Muscle of leg (tissue), 11 donors: ENCODE data around the gene MSH6. TPM values are rescaled to one million over a fixed set of nuclear protein-coding genes. Genes with fewer than 3 reads are reported as not detected.

Experiments
- DNase-seq: peaks from one replicate; pipeline ENCODE4 v3.0.0; 2013
- H3K27ac ChIP-seq: one replicate; pipeline ENCODE4 v1.5.1; 2013; ENCODE audit warnings: mild to moderate bottlenecking, low read length, control low read depth
- H3K27me3 ChIP-seq: one replicate; pipeline ENCODE4 v1.6.1; 2013; ENCODE audit warnings: low read length; ENCODE audit not compliant: control insufficient read depth, insufficient read depth
- H3K36me3 ChIP-seq: one replicate; pipeline ENCODE4 v1.6.1; 2013; ENCODE audit warnings: low read length; ENCODE audit not compliant: control insufficient read depth, insufficient read depth
- H3K4me1 ChIP-seq: one replicate; pipeline ENCODE4 v1.6.1; 2013; ENCODE audit warnings: low read length; ENCODE audit not compliant: control insufficient read depth, insufficient read depth
- H3K4me3 ChIP-seq: one replicate; pipeline ENCODE4 v1.5.1; 2013; ENCODE audit warnings: low read length, control low read depth
- H3K9me3 ChIP-seq: replicated peaks from 2 replicates; pipeline ENCODE4 v1.6.1; 2013; ENCODE audit warnings: low read depth, low read length; ENCODE audit not compliant: control insufficient read depth
- WGBS: methylation state at CpG from one replicate; pipeline ENCODE4 v1.1.5; 2013; ENCODE audit warnings: missing lambda C conversion rate; ENCODE audit not compliant: insufficient coverage; 5-methylcytosine and 5-hydroxymethylcytosine counted together
- polyA plus RNA-seq, 8 donors: library from polyadenylated mRNA; unstranded; fragments of 120-200 nt; gene quantifications; one replicate each; pipeline versions ENCODE4 v1.2.1 to v1.2.3, GENCODE V29; 2013; ENCODE audit warnings: inconsistent platforms in 1 of 8, low replicate concordance in 1 of 8; ENCODE audit not compliant: insufficient read length in 8 of 8, insufficient read depth in 1 of 8
- total RNA-seq: library from RNA; stranded (reverse); fragments of 120-200 nt; gene quantifications from one replicate; pipeline ENCODE4 v1.2.4, GENCODE V29; 2013

MSH6 gene
- total and polyA plus RNA-seq, 9 donors, result 28.1 to 53.9 (median 43.9) TPM

GRCh38 chr2:47778698-47779425, 4.1 kb upstream of the MSH6 start:
- Histone ChIP-seq H3K9me3 (no peaks in the 10 kb centered on the region), H3K27ac (no peak overlapping the region), H3K27me3 (no peaks in the 10 kb centered on the region), H3K4me1 (no peaks in the 10 kb centered on the region), H3K4me3 (no peak overlapping the region), H3K36me3 (no peaks in the 10 kb centered on the region)
- 21% methylated on average over 3 of the region's 8 CpGs for WGBS
- no peak for DNase-seq

- Histone ChIP-seq H3K27ac (no peak overlapping the region), H3K36me3 (no peaks in the 10 kb centered on the region), H3K9me3 (no peaks in the 10 kb centered on the region), H3K27me3 (no peaks in the 10 kb centered on the region), H3K4me1 (peaks cover 3% of the 10 kb centered on the region), H3K4me3 (no peak overlapping the region)
- DNase-seq, result no peak
- 60% methylated on average over 2 of the region's 8 CpGs for WGBS
Observed at GRCh38 chr2:47779426-47779790, 3.5 kb upstream of the MSH6 start.

- 0% methylated on average over 4 of the region's 7 CpGs for WGBS
- Histone ChIP-seq H3K4me1 (peaks cover 9% of the 10 kb centered on the region), H3K9me3 (no peaks in the 10 kb centered on the region), H3K4me3 (peak overlapping the region; percentile 82), H3K27ac (peak overlapping the region; percentile 96), H3K27me3 (no peaks in the 10 kb centered on the region), H3K36me3 (peaks cover 2% of the 10 kb centered on the region)
- no peak for DNase-seq
Observed at GRCh38 chr2:47782381-47782670, 619 bp upstream of the MSH6 start.

GRCh38 chr2:47783486-47784351, 774 bp downstream of the MSH6 start:
- H3K27ac ChIP-seq, result peak overlapping the region; percentile 94
- peak; percentile 86 for DNase-seq
- WGBS, result under 1% methylated on average over 49 of the region's 71 CpGs
- no peaks in the 10 kb centered on the region for H3K27me3 ChIP-seq
- H3K4me3 ChIP-seq, result peak overlapping the region; percentile 72
- H3K36me3 ChIP-seq, result peaks cover 2% of the 10 kb centered on the region
- peaks cover 9% of the 10 kb centered on the region for H3K4me1 ChIP-seq
- no peaks in the 10 kb centered on the region for H3K9me3 ChIP-seq

- 11% methylated on average over 23 of the region's 28 CpGs for WGBS
- no peak for DNase-seq
- H3K27me3 ChIP-seq, result no peaks in the 10 kb centered on the region
- H3K4me1 ChIP-seq, result peaks cover 9% of the 10 kb centered on the region
- peaks cover 2% of the 10 kb centered on the region for H3K36me3 ChIP-seq
- no peaks in the 10 kb centered on the region for H3K9me3 ChIP-seq
- peak overlapping the region; percentile 94 for H3K27ac ChIP-seq
- H3K4me3 ChIP-seq, result peak overlapping the region; percentile 72
Observed at GRCh38 chr2:47784352-47784851, 1.5 kb downstream of the MSH6 start.

GRCh38 chr2:47785986-47786385, 3.0 kb downstream of the MSH6 start:
- Histone ChIP-seq H3K27me3 (no peaks in the 10 kb centered on the region), H3K4me3 (no peak overlapping the region), H3K36me3 (peaks cover 7% of the 10 kb centered on the region), H3K4me1 (peaks cover 9% of the 10 kb centered on the region), H3K9me3 (no peaks in the 10 kb centered on the region), H3K27ac (no peak overlapping the region)
- DNase-seq, result peak; percentile 42
- 87% methylated on average over 5 of the region's 7 CpGs for WGBS

GRCh38 chr2:47796090-47796697, 13.2 kb downstream of the MSH6 start:
- Histone ChIP-seq H3K27ac (no peak overlapping the region), H3K4me3 (no peak overlapping the region), H3K27me3 (no peaks in the 10 kb centered on the region), H3K4me1 (no peaks in the 10 kb centered on the region), H3K9me3 (no peaks in the 10 kb centered on the region), H3K36me3 (peaks cover 80% of the 10 kb centered on the region)
- DNase-seq, result no peak
- WGBS, result 80% methylated on average over 1 of the region's 2 CpGs

- Histone ChIP-seq H3K4me3 (no peak overlapping the region), H3K9me3 (peaks cover 7% of the 10 kb centered on the region), H3K27me3 (no peaks in the 10 kb centered on the region), H3K4me1 (no peaks in the 10 kb centered on the region), H3K27ac (no peak overlapping the region), H3K36me3 (peaks cover 86% of the 10 kb centered on the region)
- 84% methylated on average over 3 of the region's 6 CpGs for WGBS
- DNase-seq, result peak; percentile 45
Observed at GRCh38 chr2:47798631-47799030, 15.7 kb downstream of the MSH6 start.

- H3K4me1 ChIP-seq, result no peaks in the 10 kb centered on the region
- no peaks in the 10 kb centered on the region for H3K27me3 ChIP-seq
- H3K9me3 ChIP-seq, result peaks cover 7% of the 10 kb centered on the region
- WGBS, result 84% methylated on average over 4 of the region's 6 CpGs
- peaks cover 90% of the 10 kb centered on the region for H3K36me3 ChIP-seq
- H3K27ac ChIP-seq, result no peak overlapping the region
- DNase-seq, result no peak
- H3K4me3 ChIP-seq, result no peak overlapping the region
Observed at GRCh38 chr2:47799031-47799609, 16.2 kb downstream of the MSH6 start.

GRCh38 chr2:47801118-47801517, 18.2 kb downstream of the MSH6 start:
- Histone ChIP-seq H3K27ac (no peak overlapping the region), H3K9me3 (peaks cover 7% of the 10 kb centered on the region), H3K27me3 (no peaks in the 10 kb centered on the region), H3K4me1 (no peaks in the 10 kb centered on the region), H3K4me3 (no peak overlapping the region), H3K36me3 (peaks cover 88% of the 10 kb centered on the region)
- no CpG with 5 or more reads among the region's 3 CpGs for WGBS
- no peak for DNase-seq
